H1 (cell line): Measurements from ENCODE around the gene ADH4. TPM values are rescaled to one million over a fixed set of nuclear protein-coding genes. Genes with fewer than 3 reads are reported as not detected.

Experiments used
- CTCF ChIA-PET: fragments of 300-600 bp; sonication (Branson Sonifier 250); formaldehyde crosslinking; loops from one replicate; lab custom pipeline; 2021; ENCODE audit not compliant: partially characterized antibody; lab: Charles Lee
- POLR2A ChIA-PET: fragments of 300-600 bp; sonication (Branson Sonifier 250); formaldehyde crosslinking; loops from one replicate; lab custom pipeline; 2021; ENCODE audit warnings: inconsistent platforms; ENCODE audit not compliant: partially characterized antibody; lab: Charles Lee
- DNase-seq, 2 experiments: peaks; one replicate each; pipeline versions ENCODE4 v3.0.0 to v3.0.0-alpha.2; 2010 to 2022; ENCODE audit warnings: low spot score in 2 of 2, low read depth in 1 of 2, mixed read lengths in 1 of 2
- FAIRE-seq: peaks from 2 replicates; lab custom pipeline; 2011; peaks lifted over from hg19 to GRCh38; lab: Jason Lieb, UNC
- H2AFZ ChIP-seq: 2 replicates; pipeline ENCODE4 v1.8.1; 2012; ENCODE audit warnings: low read length, inconsistent platforms
- H2AK5ac ChIP-seq: 2 replicates; pipeline ENCODE4 v1.6.1; 2013; ENCODE audit warnings: low read depth, low read length
- H2BK120ac ChIP-seq: replicated peaks from 2 replicates; pipeline ENCODE3; 2013; ENCODE audit warnings: low read depth, low read length, inconsistent platforms
- H2BK12ac ChIP-seq: 2 replicates; pipeline ENCODE4 v1.6.1; 2013; ENCODE audit warnings: low read depth, low read length
- H2BK15ac ChIP-seq: 2 replicates; pipeline ENCODE4 v1.6.1; 2013; ENCODE audit warnings: low read length
- H2BK20ac ChIP-seq: 2 replicates; pipeline ENCODE4 v1.6.1; 2013; ENCODE audit warnings: low read length
- H2BK5ac ChIP-seq: 2 replicates; pipeline ENCODE4 v1.6.1; 2013; ENCODE audit warnings: low read depth, low read length
- H3K14ac ChIP-seq: 2 replicates; pipeline ENCODE4 v1.6.1; 2013; ENCODE audit warnings: inconsistent platforms; ENCODE audit not compliant: insufficient read length
- H3K18ac ChIP-seq: 2 replicates; pipeline ENCODE4 v1.6.1; 2013; ENCODE audit warnings: low read length; ENCODE audit errors: extremely low read depth
- H3K23ac ChIP-seq: 2 replicates; pipeline ENCODE4 v1.6.1; 2013; ENCODE audit warnings: inconsistent platforms; ENCODE audit not compliant: insufficient read length
- H3K23me2 ChIP-seq: 2 replicates; pipeline ENCODE4 v1.6.1; 2013; ENCODE audit warnings: low read depth, low read length
- H3K27ac ChIP-seq: 2 replicates; pipeline ENCODE4 v1.6.1; 2011; ENCODE audit warnings: low read depth, low read length, inconsistent platforms
- H3K27me3 ChIP-seq, 4 experiments: replicated peaks in 1 of 4; 1 replicate in 1 of 4; 2 replicates in 3 of 4; pipeline versions ENCODE4 v1.6.1 to v1.8.1; 2011 to 2013; ENCODE audit warnings: low read length in 3 of 4, mild to moderate bottlenecking in 3 of 4, inconsistent platforms in 2 of 4, mixed read lengths in 2 of 4, moderate library complexity in 1 of 4; ENCODE audit not compliant: control insufficient read depth in 3 of 4, insufficient read depth in 3 of 4; ENCODE audit errors: extremely low read depth in 1 of 4
- H3K36me3 ChIP-seq, 4 experiments: 2 replicates each; pipeline versions ENCODE4 v1.6.1 to v1.8.1; 2011 to 2013; ENCODE audit warnings: mild to moderate bottlenecking in 4 of 4, low read length in 3 of 4, moderate library complexity in 2 of 4, control low read depth in 1 of 4, inconsistent platforms in 1 of 4; ENCODE audit not compliant: insufficient read depth in 4 of 4, control insufficient read depth in 2 of 4
- H3K4ac ChIP-seq: replicated peaks from 2 replicates; pipeline ENCODE3; 2013; ENCODE audit warnings: low read length, low read depth, mixed read lengths, inconsistent platforms; ENCODE audit not compliant: insufficient read length
- H3K4me1 ChIP-seq, 4 experiments: replicated peaks in 1 of 4; 1 replicate in 1 of 4; 2 replicates in 3 of 4; pipeline versions ENCODE4 v1.6.1 to v1.8.1; 2011 to 2013; ENCODE audit warnings: low read length in 3 of 4, inconsistent platforms in 2 of 4, mixed read lengths in 1 of 4; ENCODE audit not compliant: insufficient read depth in 4 of 4, control insufficient read depth in 3 of 4
- H3K4me2 ChIP-seq, 2 experiments: 2 replicates each; pipeline versions ENCODE4 v1.6.1 to v1.8.1; 2011 to 2013; ENCODE audit warnings: low read depth in 2 of 2, low read length in 2 of 2, control low read depth in 1 of 2, inconsistent platforms in 1 of 2, mild to moderate bottlenecking in 1 of 2; ENCODE audit not compliant: insufficient read depth in 1 of 2
- H3K4me3 ChIP-seq, 4 experiments: fragments of 200-600, 300-600 bp in 1 of 4; sonication (generic), shearing (Covaris generic), sonication (Bioruptor Twin) in 1 of 4; 2 replicates each; pipeline versions ENCODE4 v1.5.1 to v1.8.1; 2011 to 2016; ENCODE audit warnings: low read length in 4 of 4, low read depth in 3 of 4, control low read depth in 2 of 4, inconsistent platforms in 2 of 4, mild to moderate bottlenecking in 2 of 4, mixed read lengths in 1 of 4, moderate library complexity in 1 of 4; ENCODE audit not compliant: insufficient read depth in 2 of 4; ENCODE audit errors: extremely low read depth in 1 of 4
- H3K56ac ChIP-seq: replicated peaks from 2 replicates; pipeline ENCODE3; 2013; ENCODE audit warnings: low read depth, mild to moderate bottlenecking, mixed read lengths, low read length, inconsistent platforms; ENCODE audit not compliant: insufficient read length
- H3K79me1 ChIP-seq: 2 replicates; pipeline ENCODE4 v1.6.1; 2013; ENCODE audit warnings: low read depth, low read length, control low read depth
- H3K79me2 ChIP-seq, 2 experiments: 2 replicates each; pipeline versions ENCODE4 v1.6.1 to v1.8.1; 2012 to 2013; ENCODE audit warnings: low read length in 2 of 2, mild to moderate bottlenecking in 2 of 2, inconsistent platforms in 1 of 2; ENCODE audit not compliant: insufficient read depth in 2 of 2, control insufficient read depth in 1 of 2
- H3K9ac ChIP-seq, 4 experiments: replicated peaks in 1 of 4; 1 replicate in 1 of 4; 2 replicates in 3 of 4; pipeline versions ENCODE4 v1.6.1 to v1.8.1; 2011 to 2013; ENCODE audit warnings: low read depth in 3 of 4, low read length in 3 of 4, control low read depth in 2 of 4, mild to moderate bottlenecking in 2 of 4, moderate library complexity in 2 of 4, inconsistent platforms in 1 of 4; ENCODE audit errors: extremely low read depth in 1 of 4
- H3K9me3 ChIP-seq, 2 experiments: 2 replicates each; pipeline versions ENCODE4 v1.6.1 to v1.8.1; 2012 to 2013; ENCODE audit warnings: mild to moderate bottlenecking in 2 of 2, moderate library complexity in 2 of 2, control low read depth in 1 of 2, inconsistent platforms in 1 of 2, low read depth in 1 of 2, low read length in 1 of 2, mixed read lengths in 1 of 2; ENCODE audit not compliant: insufficient read depth in 2 of 2
- H4K20me1 ChIP-seq, 2 experiments: replicated peaks in 1 of 2; 2 replicates each; pipeline versions ENCODE3 to v1.8.1; 2011 to 2013; ENCODE audit warnings: inconsistent platforms in 2 of 2, low read length in 2 of 2, mild to moderate bottlenecking in 1 of 2; ENCODE audit not compliant: insufficient read depth in 2 of 2, control insufficient read depth in 1 of 2
- H4K5ac ChIP-seq: 2 replicates; pipeline ENCODE4 v1.6.1; 2013; ENCODE audit warnings: low read length, low read depth, mixed read lengths, inconsistent platforms; ENCODE audit not compliant: insufficient read length
- H4K8ac ChIP-seq: 2 replicates; pipeline ENCODE4 v1.8.0; 2013; ENCODE audit warnings: mild to moderate bottlenecking, moderate library complexity, low read length, inconsistent platforms; ENCODE audit not compliant: insufficient read depth; ENCODE audit errors: extremely low read depth
- H4K91ac ChIP-seq: replicated peaks from 2 replicates; pipeline ENCODE3; 2013; ENCODE audit warnings: low read length, mixed read lengths, inconsistent platforms; ENCODE audit not compliant: insufficient read length
- BCL11A ChIP-seq, 2 experiments: IDR thresholded peaks; one replicate each; pipeline ENCODE4 v1.6.1; 2011; ENCODE audit warnings: low read depth in 2 of 2, low read length in 2 of 2, mild to moderate bottlenecking in 2 of 2
- CBX8 ChIP-seq: fragments of 300-800, 300-1000 bp; sonication (generic); IDR thresholded peaks from 2 replicates; pipeline ENCODE4 v1.7.1; 2016; ENCODE audit warnings: low read depth, low read length, borderline replicate concordance
- CTCF ChIP-seq, 3 experiments: IDR thresholded peaks; 1 replicate in 2 of 3; 2 replicates in 1 of 3; pipeline versions ENCODE4 v1.5.1 to v1.6.1; 2011; ENCODE audit warnings: low read length in 3 of 3, mild to moderate bottlenecking in 3 of 3, inconsistent platforms in 2 of 3, low read depth in 1 of 3, moderate library complexity in 1 of 3; ENCODE audit not compliant: insufficient read depth in 1 of 3; ENCODE audit errors: control extremely low read depth in 1 of 3
- POU5F1 ChIP-seq: IDR thresholded peaks from 2 replicates; pipeline ENCODE4 v1.6.1; 2011; ENCODE audit warnings: low read depth, mild to moderate bottlenecking, low read length, moderate library complexity
- SIX5 ChIP-seq: IDR thresholded peaks from 2 replicates; pipeline ENCODE4 v1.6.1; 2011; ENCODE audit warnings: mild to moderate bottlenecking, low read depth, low read length
- SP2 ChIP-seq: IDR thresholded peaks from 2 replicates; pipeline ENCODE4 v1.6.1; 2012; ENCODE audit warnings: mild to moderate bottlenecking, low read length, inconsistent platforms
- WGBS, 2 experiments: shearing (Covaris generic) in 1 of 2; methylation state at CpG; one replicate each; pipeline versions ENCODE4 v1.1.6 to v1.1.7; 2013 to 2015; ENCODE audit warnings: low lambda C conversion rate in 2 of 2, mixed read lengths in 2 of 2, inconsistent platforms in 1 of 2, low coverage in 1 of 2, missing lambda C conversion rate in 1 of 2; ENCODE audit not compliant: insufficient replicate concordance in 2 of 2, insufficient coverage in 1 of 2, insufficient read length in 1 of 2; ENCODE audit errors: extremely low coverage in 1 of 2, missing lambda C conversion rate in 1 of 2; 5-methylcytosine and 5-hydroxymethylcytosine counted together
- polyA plus RNA-seq, 7 experiments: library from polyadenylated mRNA; depleted of rRNA in 3 of 7; stranded (reverse) in 5 of 7; unstranded in 2 of 7; fragments of >200 nt in 5 of 7; fragments of 200-250 nt in 2 of 7; gene quantifications; 1 replicate in 5 of 7; 2 replicates in 1 of 7; 4 replicates in 1 of 7; pipeline versions ENCODE4 v1.2.1 to v1.2.3, GENCODE V29; 2011 to 2013; ENCODE audit warnings: missing spikeins in 2 of 7, mixed read lengths in 2 of 7
- total RNA-seq: library from RNA; stranded (reverse); fragmentation: NEBNext Ultra II Directional; extraction: Animal tissue kit (Norgen Biotek cat#: 25700); gene quantifications from 2 replicates; pipeline ENCODE4 v1.2.1, GENCODE V29; 2021

ADH4 gene
- total and polyA plus RNA-seq, 2 of the 8 experiments (the other 6 are each of a cell fraction or from before 2014, with no cell fraction given): not detected

DNA sequence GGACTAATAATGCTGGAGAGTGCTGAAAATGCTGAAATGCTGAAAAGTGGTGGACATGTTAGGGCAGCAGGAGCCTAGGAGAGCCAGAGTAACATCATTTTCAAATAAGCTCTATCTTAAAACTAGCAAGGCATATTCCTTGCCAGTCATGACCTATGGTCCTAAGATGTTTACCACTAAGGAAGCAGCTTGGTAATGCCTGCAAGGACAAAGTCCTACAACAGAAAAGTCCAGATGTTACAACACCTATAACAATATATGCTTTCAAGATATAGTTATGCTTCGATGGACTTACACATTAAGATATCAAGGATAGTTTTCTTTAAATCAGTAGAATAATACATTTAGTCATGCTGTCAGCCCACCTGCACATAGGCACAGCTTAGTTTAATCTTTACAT, 4.5 kb upstream of the ADH4 start:
- FAIRE-seq (no peak), DNase-seq (no peak)
- no peaks in the 10 kb centered on the region for H3K79me1 ChIP-seq
- no peak overlapping the region for H2BK12ac ChIP-seq
- H3K9me3 ChIP-seq: peaks cover 17 to 23% of the 10 kb centered on the region in 2 experiments; a peak in 3 of 4 replicates
- H3K36me3 ChIP-seq: peaks cover 0 to 7% (median 0%) of the 10 kb centered on the region in 4 experiments; a peak in 2 of 8 replicates
- H4K5ac ChIP-seq: no peak overlapping the region
- no peak overlapping the region for H3K23ac ChIP-seq
- TF ChIP-seq SP2 (no peak), BCL11A (IDR thresholded peaks at IDR 0.05; ENCODE audit: low read depth in 2 of 2, low read length in 2 of 2) (no peak), SIX5 (no peak), CTCF (IDR thresholded peaks at IDR 0.05; ENCODE audit: control extremely low read depth in 1 of 3, insufficient read depth in 1 of 3, low read depth in 1 of 3, low read length in 3 of 3) (no peak), CBX8 (no peak), POU5F1 (no peak)
- POLR2A ChIA-PET: no interaction called here
- no peak overlapping the region for H3K18ac ChIP-seq
- no peak overlapping the region for H4K8ac ChIP-seq
- H3K56ac ChIP-seq: no peak overlapping the region
- H2BK5ac ChIP-seq: no peak overlapping the region
- CTCF ChIA-PET: no interaction called here
- H3K4me2 ChIP-seq: no peak overlapping the region
- H2BK15ac ChIP-seq: no peak overlapping the region
- H3K4me1 ChIP-seq: no peaks in the 10 kb centered on the region
- no peak overlapping the region for H3K27ac ChIP-seq
- WGBS, 2 experiments: 95% methylated on average over 1 of the region's 1 CpG; no CpG with 5 or more reads in 1 of the 2 experiments
- no peak overlapping the region for H3K4ac ChIP-seq
- H2AK5ac ChIP-seq: no peak overlapping the region
- H2AFZ ChIP-seq: no peak overlapping the region
- H2BK20ac ChIP-seq: no peak overlapping the region
- no peak overlapping the region for H2BK120ac ChIP-seq
- H3K23me2 ChIP-seq: no peaks in the 10 kb centered on the region
- no peaks in the 10 kb centered on the region for H4K20me1 ChIP-seq
- H3K27me3 ChIP-seq: no peaks in the 10 kb centered on the region
- no peak overlapping the region for H3K4me3 ChIP-seq
- no peak overlapping the region for H3K9ac ChIP-seq
- H3K79me2 ChIP-seq: no peaks in the 10 kb centered on the region
- H3K14ac ChIP-seq: no peak overlapping the region
- no peak overlapping the region for H4K91ac ChIP-seq
